ENCODE results near the gene ZBTB1.
A peak's percentile ranks its signal among the peaks of the same experiment; 100 is the strongest.
"Not testable (repeated sequence)": the region's sequence is repeated elsewhere in the genome, so short reads cannot be mapped to it uniquely, and the experiment has no call there.

The ZBTB1 gene

GRCh38 chr14:64525354-64525753, 20.8 kb downstream of the ZBTB1 start:
- no peak for DNase-seq (ENCODE audit: low read depth)

DNA sequence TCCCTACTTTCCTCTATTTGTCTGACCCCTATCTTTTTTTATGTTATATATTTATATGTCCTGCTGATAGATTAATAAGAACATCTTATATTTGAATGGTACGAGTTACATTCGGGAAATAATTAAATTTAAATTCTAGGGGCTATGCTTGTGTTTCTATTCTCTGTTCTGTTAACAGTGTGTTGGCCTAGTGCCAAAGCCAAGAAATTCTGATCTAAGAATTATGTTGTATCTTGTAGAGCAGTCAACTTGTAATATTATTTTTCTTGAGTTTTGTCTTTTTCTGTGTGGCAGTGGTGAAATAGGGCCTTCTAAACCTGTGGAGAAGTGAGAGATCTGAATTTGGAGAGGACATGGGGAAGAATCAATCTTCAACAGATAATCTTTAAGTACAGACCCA, 27.0 kb downstream of the ZBTB1 start:
- DNase-seq (ENCODE audit: low read depth): no peak

DNA sequence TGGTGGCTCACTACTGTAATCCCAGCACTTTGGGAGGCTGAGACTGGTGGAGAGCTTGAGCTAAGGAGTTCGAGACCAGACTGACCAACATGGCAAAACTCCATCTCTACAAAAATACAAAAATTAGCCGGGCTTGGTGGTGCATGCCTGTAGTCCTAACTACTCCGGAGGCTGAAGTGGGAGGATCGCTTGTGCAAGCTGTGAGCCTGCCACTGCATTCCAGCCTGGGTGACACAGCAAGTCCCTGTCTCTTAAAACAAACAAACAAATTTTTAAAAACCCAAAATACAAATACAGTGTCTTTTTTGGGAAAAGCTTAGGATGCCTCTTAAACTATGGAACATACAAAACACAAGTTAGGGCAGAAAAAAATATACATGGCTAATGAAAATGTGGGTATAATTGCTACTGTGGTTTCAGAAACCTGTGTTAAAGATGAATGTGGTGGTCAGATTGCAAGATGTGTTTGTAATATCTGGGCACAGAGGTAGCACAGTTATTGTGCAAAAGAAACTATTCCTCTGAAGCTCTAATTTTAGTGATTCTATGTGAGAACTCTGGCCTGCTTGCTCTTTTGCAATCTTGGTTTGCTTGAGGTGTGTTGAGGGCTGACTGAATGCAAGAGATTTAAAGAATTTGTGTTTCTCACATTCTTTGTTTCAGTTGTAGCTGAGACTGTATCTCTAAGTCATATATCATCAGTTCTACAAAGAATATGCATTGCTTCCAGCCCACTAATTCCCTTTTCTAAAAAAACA, 32.1 kb downstream of the ZBTB1 start:
- no peak for DNase-seq (ENCODE audit: low read depth)

DNA sequence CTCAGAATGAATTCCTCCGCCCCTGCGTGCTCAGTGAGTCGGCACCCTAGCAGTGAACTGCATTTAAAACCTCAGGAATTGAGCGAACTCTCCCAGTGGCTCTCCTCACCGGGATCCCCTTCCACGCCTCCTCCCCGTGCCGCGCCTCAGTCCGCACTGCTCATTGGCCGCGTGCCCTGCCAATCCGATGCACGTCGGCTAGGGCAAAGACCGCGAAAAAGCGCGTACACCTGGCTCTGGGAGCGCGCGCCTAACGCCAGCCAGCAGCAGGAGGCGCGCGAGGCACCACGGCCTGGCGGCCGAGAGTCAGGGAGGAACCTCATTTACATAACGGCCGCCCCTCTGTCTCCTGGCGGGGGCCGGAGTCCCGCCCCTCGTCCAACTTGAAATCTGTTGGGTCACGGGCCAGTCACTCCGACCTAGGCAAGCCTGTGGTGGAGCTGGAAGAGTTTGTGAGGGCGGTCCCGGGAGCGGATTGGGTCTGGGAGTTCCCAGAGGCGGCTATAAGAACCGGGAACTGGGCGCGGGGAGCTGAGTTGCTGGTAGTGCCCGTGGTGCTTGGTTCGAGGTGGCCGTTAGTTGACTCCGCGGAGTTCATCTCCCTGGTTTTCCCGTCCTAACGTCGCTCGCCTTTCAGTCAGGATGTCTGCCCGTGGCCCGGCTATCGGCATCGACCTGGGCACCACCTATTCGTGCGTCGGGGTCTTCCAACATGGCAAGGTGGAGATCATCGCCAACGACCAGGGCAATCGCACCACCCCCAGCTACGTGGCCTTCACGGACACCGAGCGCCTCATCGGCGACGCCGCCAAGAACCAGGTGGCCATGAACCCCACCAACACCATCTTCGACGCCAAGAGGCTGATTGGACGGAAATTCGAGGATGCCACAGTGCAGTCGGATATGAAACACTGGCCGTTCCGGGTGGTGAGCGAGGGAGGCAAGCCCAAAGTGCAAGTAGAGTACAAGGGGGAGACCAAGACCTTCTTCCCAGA, 35.9 kb downstream of the ZBTB1 start, which contains the start of gene HSPA2:
TSS of gene HSPA2 (plus strand) at position 534 of the 995 bp plus-strand sequence. CDS start at position 643, 109 bp downstream.
- peak; percentile 92 for DNase-seq (ENCODE audit: low read depth)

GRCh38 chr14:64541261-64541971, 36.8 kb downstream of the ZBTB1 start:
- DNase-seq (ENCODE audit: low read depth): no peak

GRCh38 chr14:64541972-64542835, 37.6 kb downstream of the ZBTB1 start:
- no peak for DNase-seq (ENCODE audit: low read depth)

GRCh38 chr14:64542836-64543201, 38.2 kb downstream of the ZBTB1 start:
- DNase-seq (ENCODE audit: low read depth): no peak

GRCh38 chr14:64544607-64545312, 40.2 kb downstream of the ZBTB1 start:
- no peak for DNase-seq (ENCODE audit: low read depth)

GRCh38 chr14:64549016-64549415, 44.4 kb downstream of the ZBTB1 start:
- no peak for DNase-seq (ENCODE audit: low read depth)

DNA sequence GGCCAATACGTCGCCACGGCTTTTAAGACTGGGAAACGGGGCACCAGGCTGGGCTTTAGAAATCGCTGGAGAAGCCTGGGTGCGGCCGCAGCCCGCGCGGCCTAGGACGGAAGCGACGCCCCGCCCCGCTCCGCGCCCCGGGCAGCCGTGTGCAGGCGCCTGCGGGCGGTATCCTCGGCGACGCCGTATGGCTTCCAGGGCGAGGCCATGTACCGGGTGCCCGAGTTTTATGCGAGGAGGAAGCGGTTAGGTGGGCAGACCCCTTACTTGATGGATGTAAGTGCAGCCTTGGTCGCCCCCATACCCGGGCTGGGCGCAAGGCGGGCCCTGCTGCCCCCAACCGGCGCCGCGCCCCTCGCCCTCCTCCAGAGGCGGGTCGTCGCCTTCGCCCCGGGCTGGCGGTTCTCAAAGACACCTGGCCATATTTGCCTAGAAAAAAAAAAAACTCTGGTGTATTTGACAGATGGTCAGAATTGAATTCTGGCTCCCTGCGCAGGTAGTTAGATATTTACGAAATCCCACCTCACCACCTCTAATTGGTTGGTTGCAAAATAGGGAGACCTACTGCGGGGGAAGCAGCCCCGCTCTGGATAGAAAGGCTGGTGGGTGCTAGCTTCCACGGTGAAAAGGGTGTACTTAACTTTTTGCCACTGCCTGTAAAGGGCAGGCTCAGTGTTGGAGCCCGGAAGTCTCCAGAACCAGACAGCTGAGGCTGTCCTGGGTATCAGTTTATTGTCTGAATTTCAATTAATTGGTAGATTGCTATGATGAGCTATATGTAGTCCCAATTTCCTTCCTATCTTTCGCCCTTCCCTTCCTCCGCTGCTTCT, 45.4 kb downstream of the ZBTB1 start, which contains the start of gene PPP1R36:
TSS of gene PPP1R36 (plus strand) at position 171 of the 830 bp plus-strand sequence. CDS start at position 208, 37 bp downstream.
- DNase-seq (ENCODE audit: low read depth): no peak

- no peak for DNase-seq (ENCODE audit: low read depth)
These were observed 46.2 kb downstream of the ZBTB1 start for GRCh38 chr14:64550621-64551333.

DNA sequence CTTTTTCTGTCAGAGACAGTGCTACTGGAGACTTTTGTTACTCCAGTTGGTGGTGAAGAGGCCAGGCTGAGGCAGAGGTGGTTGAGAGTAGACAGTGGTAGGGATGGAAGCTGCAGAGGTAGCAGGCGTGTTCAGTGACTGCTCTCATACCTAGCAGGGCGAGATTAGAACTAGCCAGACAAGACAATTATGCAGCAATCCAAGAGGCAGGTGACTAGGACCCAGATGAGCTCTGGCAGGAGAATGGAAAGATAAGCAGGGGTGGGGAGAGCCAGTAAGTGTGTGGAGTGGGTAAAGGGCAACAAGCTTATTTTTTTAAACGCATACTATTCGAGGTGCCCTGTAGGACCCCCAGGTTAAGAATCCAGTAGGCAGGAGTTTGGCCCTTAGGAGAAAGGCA, 50.0 kb downstream of the ZBTB1 start:
- DNase-seq (ENCODE audit: low read depth): no peak

GRCh38 chr14:64556526-64556925, 52.0 kb downstream of the ZBTB1 start:
- no peak for DNase-seq (ENCODE audit: low read depth)

DNA sequence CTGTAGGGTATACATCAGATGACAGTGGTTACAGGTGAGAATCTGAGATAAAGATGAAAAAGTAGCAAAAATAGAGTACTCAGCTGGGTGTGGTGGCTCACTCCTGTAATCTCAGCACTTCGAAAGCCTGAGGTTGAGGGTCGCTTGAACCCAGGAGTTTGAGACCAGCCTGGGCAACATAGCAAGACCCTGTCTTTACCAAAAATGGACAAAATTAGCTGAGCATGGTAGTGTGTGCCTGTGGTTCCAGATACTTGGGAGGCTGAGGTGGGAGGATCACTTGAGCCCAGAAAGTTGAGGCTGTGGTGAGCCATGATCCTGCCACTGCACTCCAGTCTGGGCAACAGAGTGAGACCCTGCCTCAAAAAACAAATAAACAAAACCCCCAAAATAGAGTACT, 53.6 kb downstream of the ZBTB1 start:
- not testable (repeated sequence) for DNase-seq (ENCODE audit: low read depth)

GRCh38 chr14:64561631-64562030, 57.1 kb downstream of the ZBTB1 start:
- no peak for DNase-seq (ENCODE audit: low read depth)

DNA sequence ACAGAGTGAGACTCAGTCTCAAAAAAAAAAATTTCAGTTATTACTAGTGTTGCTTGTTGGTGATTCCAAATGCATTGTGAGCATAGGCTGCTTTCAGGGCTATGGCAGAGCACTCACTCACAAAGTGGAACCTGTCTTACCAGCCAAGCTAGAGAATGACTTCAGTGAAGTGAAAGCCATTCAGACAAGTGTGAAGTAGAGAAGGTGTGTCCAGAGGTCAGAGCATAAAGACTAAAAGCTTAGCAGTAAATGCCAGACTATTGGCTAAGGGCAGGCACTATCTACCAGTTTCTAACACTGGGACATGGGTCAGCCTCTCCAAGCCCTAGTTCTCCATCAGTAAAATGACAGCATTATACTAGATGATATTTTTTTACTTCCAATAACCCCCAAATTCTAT, 57.9 kb downstream of the ZBTB1 start:
- no peak for DNase-seq (ENCODE audit: low read depth)

DNA sequence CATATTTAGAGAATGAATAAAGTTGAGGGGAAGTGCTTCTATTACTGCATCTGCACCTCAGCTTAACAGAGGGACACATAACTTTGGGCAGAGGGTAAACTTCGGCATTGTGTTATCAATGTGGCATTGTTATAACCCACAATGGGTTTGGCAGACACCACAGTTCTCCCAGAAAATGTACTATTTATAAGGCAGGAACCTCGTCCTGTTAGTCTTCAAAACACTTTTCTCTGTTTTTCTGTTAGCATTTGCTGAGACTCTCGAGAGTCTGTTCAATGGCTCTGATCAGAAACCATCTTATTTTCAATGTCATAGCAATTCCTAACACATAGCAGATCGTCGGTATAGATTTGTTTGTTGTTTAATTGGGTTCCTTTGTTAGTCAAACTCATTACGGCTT, 59.1 kb downstream of the ZBTB1 start:
- DNase-seq (ENCODE audit: low read depth): no peak

GRCh38 chr14:64566651-64567122, 62.1 kb downstream of the ZBTB1 start:
- no peak for DNase-seq (ENCODE audit: low read depth)

DNA sequence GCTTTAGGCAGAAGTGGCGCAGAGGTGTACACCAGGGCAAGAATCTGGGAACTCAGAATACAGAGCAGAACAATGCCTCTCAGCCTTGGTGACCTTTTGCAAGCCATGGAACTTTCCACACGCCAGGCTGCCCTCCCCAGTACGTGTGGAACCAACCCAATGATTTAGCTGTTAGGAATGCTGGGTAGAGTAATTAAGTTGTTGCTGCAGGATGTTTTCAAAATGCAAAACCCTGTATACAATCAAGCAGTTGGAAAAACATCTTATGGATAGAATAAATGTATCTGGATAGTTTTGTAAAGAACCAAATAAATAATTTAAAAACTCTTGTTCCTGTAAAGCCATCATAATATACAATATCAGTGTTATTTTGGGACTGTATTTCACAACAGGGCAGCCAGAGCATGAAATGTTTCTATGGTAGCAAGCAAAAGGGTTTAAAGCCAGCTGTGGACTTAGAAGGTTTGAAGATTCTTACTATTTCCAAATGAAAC, 64.6 kb downstream of the ZBTB1 start:
- DNase-seq (ENCODE audit: low read depth): no peak
